Lower leg skin (tissue), 3 donors: ENCODE data around the gene CTTNBP2.

Source experiments
- POLR2A ChIP-seq, 2 donors: fragments of 450-650 bp; IDR thresholded peaks; one replicate each; pipeline ENCODE4 v1.6.1; 2016 to 2017; ENCODE audit warnings: antibody characterized with exemption in 2 of 2, mild to moderate bottlenecking in 1 of 2, moderate library complexity in 1 of 2
- TF ChIP-seq, protein P1 (sequence below), 3 donors: fragments of 450-650 bp; IDR thresholded peaks; one replicate each; pipeline ENCODE4 v1.5.1; 2016; ENCODE audit warnings: antibody characterized with exemption in 3 of 3, mild to moderate bottlenecking in 3 of 3, moderate library complexity in 2 of 3

DNA sequence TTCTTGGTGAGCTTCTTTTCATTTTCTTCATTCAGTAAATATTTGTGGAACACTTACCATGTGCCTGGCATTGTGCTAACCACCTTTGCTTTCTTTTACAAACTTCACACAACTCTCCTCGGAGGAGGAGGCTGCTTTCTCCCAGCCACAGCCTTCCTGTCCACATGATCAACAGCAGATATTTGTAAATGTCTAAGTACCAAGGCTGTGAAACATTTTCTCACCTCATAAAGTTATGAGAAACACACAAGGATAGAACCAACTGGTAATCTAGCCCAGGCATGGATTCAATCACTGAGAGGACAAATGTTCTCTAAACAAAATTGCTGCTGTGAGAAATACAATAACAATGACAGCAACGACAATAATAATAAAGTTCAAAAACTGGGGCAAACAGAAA is 3.9 kb downstream of the CTTNBP2 start:
- TF ChIP-seq, protein P1, sequence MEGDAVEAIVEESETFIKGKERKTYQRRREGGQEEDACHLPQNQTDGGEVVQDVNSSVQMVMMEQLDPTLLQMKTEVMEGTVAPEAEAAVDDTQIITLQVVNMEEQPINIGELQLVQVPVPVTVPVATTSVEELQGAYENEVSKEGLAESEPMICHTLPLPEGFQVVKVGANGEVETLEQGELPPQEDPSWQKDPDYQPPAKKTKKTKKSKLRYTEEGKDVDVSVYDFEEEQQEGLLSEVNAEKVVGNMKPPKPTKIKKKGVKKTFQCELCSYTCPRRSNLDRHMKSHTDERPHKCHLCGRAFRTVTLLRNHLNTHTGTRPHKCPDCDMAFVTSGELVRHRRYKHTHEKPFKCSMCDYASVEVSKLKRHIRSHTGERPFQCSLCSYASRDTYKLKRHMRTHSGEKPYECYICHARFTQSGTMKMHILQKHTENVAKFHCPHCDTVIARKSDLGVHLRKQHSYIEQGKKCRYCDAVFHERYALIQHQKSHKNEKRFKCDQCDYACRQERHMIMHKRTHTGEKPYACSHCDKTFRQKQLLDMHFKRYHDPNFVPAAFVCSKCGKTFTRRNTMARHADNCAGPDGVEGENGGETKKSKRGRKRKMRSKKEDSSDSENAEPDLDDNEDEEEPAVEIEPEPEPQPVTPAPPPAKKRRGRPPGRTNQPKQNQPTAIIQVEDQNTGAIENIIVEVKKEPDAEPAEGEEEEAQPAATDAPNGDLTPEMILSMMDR (IDR thresholded peaks at IDR 0.05): no peak
- no peak for TF ChIP-seq POLR2A (IDR thresholded peaks at IDR 0.05)
